Activated CD8-positive, alpha-beta memory T cell treated with anti-CD3 and anti-CD28 coated beads for 4 hours (primary cell): ENCODE results near the gene DDX39A.
A peak's percentile ranks its signal among the peaks of the same experiment; 100 is the strongest.
"Not testable (repeated sequence)": the region's sequence is repeated elsewhere in the genome, so short reads cannot be mapped to it uniquely, and the experiment has no call there.

ENCODE experiments used
- DNase-seq, 2 donors: peaks; one replicate each; pipeline ENCODE4 v3.0.0-alpha.2; 2020; ENCODE audit warnings: low read depth in 2 of 2

The DDX39A gene

DNA sequence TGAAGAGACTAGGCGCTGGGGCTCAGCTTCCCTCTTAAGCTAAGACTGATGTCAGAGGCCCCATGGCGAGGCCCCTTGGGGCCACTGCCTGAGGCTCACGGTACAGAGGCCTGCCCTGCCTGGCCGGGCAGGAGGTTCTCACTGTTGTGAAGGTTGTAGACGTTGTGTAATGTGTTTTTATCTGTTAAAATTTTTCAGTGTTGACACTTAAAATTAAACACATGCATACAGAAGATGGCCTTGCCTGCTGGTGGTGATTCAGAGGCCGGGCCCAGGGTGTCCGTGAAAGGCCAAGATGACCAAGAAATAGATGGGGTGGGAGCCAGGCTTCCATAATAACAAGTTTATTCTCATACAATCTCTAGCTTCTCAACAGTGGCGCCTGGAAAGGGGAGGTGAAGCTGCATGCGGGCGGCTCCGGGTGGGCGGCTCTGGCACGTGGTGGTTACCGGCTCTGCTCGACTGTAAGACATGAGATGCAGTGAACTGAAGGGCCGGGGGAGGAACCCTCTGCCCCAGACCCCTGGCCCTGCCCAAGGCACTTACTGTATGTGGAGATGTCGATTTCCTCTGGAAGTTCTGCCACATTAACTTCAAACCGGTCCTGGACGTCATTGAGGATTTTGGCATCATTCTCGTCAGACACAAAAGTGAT lies 10.5 kb downstream of the DDX39A start:
- DNase-seq: no peak

DNA sequence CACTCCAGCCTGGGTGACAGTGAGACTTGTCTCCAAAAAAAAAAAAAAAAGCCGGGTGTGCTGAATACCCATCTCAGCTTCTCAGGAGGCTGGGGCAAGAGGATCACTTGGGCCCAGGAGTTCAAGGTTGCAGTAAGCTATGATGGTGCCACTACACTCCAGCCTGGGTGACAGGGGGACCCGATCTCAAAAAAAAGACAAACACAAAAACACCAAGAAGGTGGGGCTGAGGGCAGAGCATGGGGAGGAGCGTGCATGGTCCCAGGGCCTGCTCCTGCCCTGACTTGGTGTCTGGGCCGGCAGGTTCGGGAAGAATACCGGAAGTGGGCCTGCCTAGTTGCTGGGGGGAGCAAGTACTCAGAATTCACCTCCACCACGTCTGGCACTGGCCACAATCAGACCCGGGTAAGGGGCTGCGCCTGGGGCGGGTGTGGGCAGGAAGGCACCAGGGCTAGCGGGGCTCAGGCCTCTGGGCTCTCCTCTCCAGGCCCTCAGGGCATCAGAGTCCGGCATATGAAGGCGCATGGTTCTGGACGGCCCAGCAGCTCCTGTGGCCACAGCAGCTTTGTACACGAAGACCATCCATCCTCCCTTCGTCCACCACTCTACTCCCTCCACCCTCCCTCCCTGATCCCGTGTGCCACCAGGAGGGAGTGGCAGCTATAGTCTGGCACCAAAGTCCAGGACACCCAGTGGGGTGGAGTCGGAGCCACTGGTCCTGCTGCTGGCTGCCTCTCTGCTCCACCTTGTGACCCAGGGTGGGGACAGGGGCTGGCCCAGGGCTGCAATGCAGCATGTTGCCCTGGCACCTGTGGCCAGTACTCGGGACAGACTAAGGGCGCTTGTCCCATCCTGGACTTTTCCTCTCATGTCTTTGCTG lies 11.3 kb downstream of the DDX39A start:
- DNase-seq: no peak

DNA sequence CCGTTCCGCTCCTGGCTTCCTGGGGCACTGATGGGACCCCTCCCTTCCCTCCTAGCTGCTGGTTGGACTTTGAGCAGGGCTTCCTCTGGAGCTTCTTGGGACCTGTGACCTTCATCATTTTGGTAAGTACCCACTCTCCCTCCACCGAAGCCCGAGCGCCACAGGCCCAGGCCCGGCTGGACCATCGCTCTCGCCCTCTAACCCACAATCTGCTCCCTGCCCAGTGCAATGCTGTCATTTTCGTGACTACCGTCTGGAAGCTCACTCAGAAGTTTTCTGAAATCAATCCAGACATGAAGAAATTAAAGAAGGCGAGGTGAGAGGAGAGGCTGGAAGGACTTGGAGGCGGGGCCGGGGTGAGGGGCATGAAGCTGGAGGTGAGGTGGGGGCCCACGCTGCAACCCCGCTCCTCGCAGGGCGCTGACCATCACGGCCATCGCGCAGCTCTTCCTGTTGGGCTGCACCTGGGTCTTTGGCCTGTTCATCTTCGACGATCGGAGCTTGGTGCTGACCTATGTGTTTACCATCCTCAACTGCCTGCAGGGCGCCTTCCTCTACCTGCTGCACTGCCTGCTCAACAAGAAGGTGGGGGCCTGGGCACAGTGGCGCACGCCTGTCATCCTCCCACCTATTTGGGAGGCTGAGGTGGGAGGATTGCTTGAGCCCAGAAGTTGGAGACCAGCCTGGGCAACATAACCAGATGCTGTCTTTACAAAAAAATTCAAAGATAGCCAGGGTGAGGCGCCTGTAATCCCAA lies 12.3 kb downstream of the DDX39A start:
- DNase-seq: no peak

DNA sequence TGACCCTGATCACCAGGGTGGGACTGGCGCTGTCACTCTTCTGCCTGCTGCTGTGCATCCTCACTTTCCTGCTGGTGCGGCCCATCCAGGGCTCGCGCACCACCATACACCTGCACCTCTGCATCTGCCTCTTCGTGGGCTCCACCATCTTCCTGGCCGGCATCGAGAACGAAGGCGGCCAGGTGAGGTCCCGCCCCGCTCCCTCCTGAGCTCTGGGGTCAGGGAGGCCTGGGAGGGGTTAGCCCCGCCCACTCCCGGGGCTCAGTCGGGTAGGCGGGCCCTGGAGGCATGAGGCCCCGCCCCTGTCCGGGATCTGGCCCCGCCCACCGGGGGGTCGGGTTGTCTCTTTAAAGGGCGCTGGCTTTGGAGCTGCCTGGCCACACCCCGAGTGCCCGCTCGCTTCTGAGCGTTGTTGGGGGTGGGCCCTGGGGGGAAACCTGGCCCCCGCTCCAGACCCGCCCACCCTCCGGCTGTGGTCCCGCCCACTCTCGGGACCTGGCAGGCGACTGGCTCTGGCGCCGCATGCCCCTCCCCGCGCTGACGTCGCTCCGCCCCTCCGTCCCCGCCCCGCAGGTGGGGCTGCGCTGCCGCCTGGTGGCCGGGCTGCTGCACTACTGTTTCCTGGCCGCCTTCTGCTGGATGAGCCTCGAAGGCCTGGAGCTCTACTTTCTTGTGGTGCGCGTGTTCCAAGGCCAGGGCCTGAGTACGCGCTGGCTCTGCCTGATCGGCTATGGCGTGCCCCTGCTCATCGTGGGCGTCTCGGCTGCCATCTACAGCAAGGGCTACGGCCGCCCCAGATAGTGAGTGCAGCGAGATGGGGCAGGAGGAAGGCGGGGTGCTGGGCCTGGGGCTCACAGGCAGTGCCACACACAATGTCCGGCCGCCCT lies 13.1 kb downstream of the DDX39A start:
- peak; percentile 67 to 73 for DNase-seq

DNA sequence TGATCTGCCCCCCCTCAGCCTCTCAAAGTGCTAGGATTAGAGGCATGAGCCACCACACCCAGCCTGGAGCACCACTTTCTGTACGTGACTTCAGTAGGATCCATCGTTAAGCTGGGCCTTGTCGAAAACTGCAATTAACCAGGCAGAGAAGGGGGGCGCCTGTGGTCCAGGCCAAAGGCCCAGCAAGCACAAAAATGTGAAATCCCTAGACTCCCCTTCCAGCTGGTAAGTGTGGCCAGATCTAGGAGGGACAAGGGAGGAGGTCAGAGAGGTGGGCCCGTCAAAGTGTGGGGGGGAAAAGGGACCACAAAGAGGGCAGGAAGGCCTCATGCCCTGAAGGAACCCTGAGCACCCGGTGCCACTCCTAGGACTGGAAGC lies 13.8 kb downstream of the DDX39A start:
- no peak for DNase-seq

DNA sequence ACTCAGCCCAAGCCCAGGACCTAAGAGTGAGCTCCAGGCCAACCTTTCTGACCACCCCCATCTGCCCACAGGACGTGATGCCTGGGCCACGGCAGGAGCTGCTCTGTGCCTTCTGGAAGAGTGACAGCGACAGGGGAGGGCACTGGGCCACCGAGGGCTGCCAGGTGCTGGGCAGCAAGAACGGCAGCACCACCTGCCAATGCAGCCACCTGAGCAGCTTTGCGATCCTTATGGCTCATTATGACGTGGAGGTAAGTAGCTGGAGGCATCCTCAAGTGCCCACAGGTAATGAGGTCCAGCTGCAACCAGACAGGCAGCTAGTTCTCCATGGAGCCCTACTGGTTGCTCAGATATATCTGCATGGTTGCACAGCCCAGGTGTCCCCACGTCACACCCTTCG lies 14.8 kb downstream of the DDX39A start:
- DNase-seq: no peak

DNA sequence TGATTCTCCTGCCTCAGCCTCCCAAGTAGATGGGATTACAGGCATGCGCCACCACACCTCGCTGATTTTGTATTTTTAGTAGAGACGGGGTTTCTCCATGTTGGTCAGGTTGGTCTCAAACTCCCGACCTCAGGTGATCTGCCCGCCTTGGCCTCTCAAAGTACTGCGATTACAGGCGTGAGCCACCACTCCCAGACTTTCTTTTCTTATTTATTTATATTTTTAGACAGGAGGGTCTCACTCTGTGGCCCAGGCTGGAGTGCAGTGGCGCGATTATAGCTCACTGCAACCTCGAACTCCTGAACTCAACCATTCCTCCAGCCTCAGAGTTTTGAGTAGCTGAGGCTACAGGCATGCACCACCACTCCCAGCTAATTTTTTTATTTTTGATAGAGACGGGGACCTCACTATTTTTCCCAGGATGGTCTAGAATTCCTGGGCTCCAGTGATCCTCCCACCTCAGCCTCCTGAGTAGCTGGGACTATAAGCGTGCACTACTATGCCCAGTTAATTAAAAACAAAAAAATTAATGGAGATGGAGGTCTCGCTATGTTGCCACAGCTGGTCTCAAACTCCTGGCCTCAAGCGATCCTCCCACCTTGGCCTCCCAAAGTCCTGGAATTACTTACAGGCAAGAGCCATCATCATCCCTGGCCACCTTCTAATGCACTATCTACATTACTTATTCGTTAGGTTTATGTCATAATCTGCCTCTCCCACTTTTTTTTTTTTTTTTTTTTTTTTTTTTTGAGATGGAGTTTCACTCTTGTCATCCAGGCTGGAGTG lies 15.8 kb downstream of the DDX39A start:
- DNase-seq: not testable (repeated sequence)

DNA sequence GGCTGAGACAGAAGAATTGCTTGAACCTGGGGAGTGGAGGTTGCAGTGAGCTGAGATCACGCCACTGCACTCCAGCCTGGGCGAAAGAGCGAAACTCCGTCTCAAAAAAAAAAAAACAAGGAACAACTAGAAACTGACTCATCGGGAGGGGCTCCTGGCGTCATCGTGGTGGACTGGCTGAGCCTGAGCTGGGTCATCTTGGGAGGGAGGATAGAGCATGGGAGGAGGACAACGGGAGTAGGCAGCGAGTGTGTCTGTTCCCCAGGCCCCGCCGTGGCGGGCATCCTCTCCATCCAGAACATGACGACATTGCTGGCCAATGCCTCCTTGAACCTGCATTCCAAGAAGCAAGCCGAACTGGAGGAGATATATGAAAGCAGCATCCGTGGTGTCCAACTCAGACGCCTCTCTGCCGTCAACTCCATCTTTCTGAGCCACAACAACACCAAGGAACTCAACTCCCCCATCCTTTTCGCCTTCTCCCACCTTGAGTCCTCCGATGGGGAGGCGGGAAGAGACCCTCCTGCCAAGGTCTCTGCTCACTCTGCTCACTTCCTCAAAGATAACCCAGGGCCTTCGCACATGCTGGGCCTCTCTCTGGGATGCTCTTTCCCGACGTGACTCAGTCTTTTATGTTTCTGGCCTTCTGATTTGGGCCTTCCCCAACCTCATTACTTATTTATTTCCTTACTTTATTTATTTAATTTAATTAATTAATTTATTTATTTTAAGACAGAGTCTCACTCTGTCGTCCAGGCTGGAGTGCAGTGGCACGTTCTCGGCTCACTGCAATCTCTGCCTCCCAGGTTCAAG lies 16.6 kb downstream of the DDX39A start:
- no peak for DNase-seq

DNA sequence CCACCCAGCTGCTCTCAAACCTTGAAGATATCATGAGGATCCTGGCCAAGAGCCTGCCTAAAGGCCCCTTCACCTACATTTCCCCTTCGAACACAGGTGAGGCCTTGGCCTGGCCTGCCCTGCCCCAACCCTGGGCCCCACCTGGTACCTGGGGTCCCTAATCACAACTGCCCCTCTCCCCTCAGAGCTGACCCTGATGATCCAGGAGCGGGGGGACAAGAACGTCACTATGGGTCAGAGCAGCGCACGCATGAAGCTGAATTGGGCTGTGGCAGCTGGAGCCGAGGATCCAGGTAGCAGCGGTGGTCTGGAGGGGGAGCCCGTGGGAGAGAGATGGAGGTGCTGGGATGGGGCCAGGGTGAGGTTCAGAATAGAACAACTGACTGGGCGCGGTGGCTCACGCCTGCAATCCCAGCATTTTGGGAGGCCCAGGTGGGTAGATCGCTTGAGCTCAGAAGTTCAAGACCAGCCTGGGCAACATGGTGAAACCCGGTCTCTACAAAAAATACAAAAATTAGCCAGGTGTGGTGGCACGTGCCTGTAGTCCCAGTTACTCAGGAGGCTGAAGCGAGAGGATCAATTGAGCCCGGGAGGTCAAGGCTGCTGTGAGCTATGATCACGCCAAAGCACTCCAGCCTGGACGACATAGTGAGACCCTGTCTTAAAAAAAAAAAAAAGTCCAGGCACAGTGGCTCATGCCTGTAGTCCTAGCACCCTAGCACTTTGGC lies 17.5 kb downstream of the DDX39A start:
- no peak for DNase-seq

DNA sequence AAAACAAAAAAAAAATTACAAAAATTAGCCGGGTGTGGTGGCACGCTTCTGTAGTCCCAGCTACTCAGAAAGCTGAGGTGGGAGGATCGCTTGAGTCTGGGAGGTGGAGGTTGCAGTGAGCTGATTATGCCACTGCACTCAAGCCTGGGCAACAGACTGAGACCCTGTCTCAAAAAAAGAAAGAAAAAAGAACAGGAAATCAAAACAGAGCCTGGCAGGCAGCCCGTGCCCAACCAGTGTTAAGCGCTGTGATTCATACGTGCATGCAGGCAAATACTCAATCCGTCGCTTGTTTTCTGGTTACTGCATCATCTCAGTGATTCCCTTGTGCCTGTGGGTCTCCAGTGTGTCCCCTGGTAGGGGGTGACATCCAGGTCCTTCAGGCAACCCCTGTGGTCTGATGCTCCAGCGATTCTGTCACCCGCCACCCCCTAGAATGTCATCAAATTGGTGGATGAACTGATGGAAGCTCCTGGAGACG lies 18.1 kb downstream of the DDX39A start:
- no peak for DNase-seq

DNA sequence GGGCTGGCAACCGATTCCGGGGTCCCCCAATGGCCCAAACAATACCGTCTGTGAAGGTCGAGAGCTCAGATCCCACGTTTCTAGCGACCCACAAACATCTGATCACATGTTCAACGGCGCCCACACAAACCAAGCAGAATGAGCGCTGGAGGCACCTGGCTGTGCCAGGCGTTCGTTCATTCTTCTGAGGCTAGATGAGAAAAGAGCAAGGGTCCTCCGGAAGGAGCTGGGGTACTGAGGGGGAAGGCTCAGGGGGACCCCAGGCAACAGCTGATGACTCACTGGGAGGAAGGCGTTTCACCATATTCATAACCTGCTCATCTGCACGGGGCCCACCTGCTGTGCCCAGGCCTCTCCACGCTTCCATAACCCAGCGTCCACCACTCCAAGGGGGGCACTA lies 22.0 kb downstream of the DDX39A start:
- not testable (repeated sequence) for DNase-seq

DNA sequence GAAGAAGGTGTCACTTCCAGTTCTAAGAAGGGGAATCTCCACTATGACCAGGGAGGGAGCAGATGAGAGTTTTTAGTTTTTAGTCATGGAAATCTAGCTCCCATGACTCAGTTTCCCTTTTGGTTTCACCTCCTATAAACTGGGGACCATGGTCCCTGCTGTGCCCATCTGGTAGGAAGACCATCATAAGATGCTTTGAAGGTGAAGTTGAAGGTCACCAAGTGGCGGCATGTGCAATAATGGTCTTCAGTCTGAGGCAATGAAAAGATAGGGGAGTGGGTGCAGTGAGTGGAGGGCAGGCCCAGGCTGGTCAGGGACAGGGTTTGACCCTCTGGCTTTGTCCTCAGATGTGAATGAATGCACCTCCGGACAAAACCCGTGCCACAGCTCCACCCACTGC lies 22.4 kb downstream of the DDX39A start:
- DNase-seq: not testable (repeated sequence)

DNA sequence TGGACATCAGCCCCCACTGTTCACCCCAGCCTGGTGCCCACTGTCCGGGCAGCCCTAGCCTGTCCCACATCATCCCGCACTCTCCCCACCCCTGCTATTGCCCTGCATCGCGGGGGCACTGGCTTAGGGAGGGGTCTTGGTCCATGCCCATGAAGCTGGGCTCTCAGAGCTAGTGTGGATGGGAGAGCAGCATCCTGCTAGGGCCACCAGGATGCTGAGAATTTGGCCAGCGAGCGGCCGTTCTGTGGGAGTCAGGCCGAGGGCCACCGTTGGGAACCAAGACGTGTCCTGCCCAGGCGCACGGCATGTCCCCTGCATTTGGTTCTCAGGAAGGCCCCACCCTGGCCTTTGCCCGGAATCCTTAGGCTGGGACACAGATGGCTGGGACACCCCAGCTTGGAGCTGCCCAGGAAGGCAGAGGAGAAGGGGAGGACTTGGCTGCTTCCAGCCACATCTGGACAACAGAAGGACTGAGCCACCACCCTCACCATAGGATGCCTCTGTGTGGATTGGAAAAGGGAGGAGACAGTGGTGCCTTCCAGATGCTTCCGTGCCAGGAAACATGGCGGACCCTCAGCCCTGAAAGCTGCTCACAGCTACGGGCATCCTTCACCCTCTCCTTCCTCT lies 23.3 kb downstream of the DDX39A start:
- no peak for DNase-seq

DNA sequence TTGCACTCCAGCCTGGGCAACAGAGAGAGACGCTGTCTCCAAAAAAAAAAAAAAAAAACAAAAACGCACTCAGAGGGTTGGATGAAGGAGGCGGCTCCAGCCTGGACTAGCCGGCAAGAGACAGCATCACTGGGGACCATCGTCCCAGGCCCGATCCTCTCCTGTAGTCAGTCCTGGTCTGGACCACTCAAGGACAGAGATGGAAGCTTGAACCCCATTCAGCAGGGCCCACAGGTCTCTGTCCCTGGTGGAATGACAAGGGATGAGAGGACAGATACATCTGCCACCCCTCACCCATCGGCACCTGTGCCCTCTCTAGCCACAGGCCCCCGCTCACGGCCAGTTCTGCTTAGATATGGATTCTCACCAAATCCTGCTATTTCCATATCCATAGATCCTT lies 23.9 kb downstream of the DDX39A start:
- DNase-seq: no peak

DNA sequence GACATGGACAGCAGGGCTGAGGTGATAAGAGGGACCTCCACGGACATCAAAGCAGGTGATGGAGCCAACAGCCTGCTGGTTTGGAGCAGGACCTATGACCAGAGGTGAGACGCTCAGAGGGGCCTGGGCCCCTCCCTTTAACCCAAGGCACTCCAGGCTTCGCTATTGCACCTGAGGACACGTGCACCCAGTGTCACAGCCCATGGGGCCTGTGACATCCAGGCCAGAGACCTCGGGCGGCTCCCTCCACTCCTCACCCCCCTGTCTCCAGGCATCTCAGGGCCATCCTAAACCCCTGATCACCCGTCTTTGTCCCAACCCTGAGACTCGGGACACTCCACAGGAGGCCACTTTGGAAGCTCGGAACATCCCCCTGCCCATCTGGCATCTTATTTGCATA lies 25.0 kb downstream of the DDX39A start:
- no peak for DNase-seq

DNA sequence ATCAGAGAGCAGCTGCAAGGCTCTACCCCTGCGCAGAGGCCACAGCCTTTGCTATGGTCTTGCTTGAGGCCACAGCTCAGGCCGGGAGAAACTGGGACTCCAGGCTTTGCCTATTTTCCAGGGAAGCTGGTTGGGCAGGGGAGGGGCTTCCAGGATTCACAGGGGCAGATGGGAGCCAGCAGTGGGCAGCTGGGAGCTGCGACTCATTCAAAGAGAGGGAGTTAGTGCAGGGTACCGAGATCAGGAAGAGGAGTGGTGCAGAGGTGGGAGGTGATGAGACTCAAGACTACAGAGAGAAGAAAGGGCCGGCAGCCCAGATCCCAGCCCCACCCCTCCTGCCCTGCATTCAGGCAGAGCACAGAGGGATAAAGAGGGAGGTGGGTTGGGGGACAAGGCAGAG lies 25.8 kb downstream of the DDX39A start:
- DNase-seq: no peak

DNA sequence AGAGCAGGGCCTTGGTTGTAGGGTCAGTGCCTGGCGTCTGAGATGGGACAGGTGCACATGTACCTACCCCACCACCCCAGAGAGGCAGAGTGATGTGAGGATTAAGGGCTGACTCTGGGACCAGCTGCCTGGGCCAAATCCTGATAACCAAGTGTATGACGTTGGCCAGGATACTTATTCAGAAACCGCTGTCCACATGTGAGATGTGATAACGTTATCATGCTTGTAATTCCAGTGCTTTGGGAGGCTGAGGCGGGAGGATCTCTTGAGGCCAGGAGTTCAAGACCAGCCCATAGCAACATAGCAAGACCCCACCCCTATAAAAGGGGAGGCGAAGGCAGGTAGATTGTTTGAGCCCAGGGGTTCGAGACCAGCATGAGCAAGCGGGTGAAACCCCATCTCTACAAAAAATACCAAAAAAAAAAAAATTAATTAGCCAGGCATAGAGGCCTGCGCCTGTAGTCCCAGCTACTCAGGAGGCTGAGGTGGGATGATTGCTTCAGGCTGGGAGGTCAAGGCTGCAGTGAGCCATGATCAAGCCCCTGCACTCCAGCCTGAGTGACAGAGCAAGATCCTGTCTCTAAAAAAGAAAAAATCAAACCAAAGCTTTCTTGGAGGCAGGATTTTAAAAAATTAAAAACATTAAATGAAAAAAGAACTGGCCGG lies 27.9 kb downstream of the DDX39A start:
- no peak for DNase-seq

DNA sequence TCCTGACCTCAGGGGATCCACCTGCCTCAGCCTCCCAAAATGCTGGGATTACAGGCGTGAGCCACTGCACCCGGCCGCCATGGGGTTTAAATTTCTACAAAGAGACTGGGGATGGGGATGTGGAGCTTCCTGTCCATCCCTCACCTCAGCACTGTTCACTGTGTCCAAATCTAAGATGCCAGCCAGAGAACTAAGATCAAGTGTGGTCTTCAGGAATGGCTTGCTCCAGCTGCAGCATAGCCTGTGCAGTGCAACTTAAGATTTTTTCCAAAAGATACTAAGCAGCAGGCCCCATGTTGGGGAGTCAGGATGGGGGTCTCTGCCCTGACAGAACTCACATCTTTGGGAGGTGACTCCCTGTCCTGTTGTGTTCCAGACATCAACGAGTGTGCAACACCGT lies 28.6 kb downstream of the DDX39A start:
- no peak for DNase-seq
